ENCODE results near the gene TXNL4B.

TXNL4B gene

GRCh38 chr16:72108353-72109102 is 15.1 kb upstream of the TXNL4B start:
- no peak overlapping the region for H3K4me3 ChIP-seq (ENCODE audit: low read depth, low read length)
- DNase-seq (ENCODE audit: low read depth): no peak
- TF ChIP-seq CTCF (IDR thresholded peaks at IDR 0.05; ENCODE audit: control insufficient read depth, extremely low read depth, insufficient read depth): no peak

GRCh38 chr16:72107371-72107770 is 14.0 kb upstream of the TXNL4B start:
- DNase-seq (ENCODE audit: low read depth): no peak
- TF ChIP-seq CTCF (IDR thresholded peaks at IDR 0.05; ENCODE audit: control insufficient read depth, extremely low read depth, insufficient read depth): no peak
- H3K4me3 ChIP-seq (ENCODE audit: low read depth, low read length): no peak overlapping the region

- no peak for TF ChIP-seq CTCF (IDR thresholded peaks at IDR 0.05; ENCODE audit: control insufficient read depth, extremely low read depth, insufficient read depth)
- no peak overlapping the region for H3K4me3 ChIP-seq (ENCODE audit: low read depth, low read length)
- DNase-seq (ENCODE audit: low read depth): no peak
These were observed 12.6 kb upstream of the TXNL4B start for GRCh38 chr16:72105978-72106377.

- no peak for TF ChIP-seq CTCF (IDR thresholded peaks at IDR 0.05; ENCODE audit: control insufficient read depth, extremely low read depth, insufficient read depth)
- H3K4me3 ChIP-seq (ENCODE audit: low read depth, low read length): no peak overlapping the region
- DNase-seq (ENCODE audit: low read depth): no peak
These were observed 11.5 kb upstream of the TXNL4B start for GRCh38 chr16:72104905-72105304.

GRCh38 chr16:72101195-72101594 is 7.8 kb upstream of the TXNL4B start:
- no peak for DNase-seq (ENCODE audit: low read depth)
- no peak for TF ChIP-seq CTCF (IDR thresholded peaks at IDR 0.05; ENCODE audit: control insufficient read depth, extremely low read depth, insufficient read depth)
- H3K4me3 ChIP-seq (ENCODE audit: low read depth, low read length): no peak overlapping the region

- peak; percentile 76 for TF ChIP-seq CTCF (IDR thresholded peaks at IDR 0.05; ENCODE audit: control insufficient read depth, extremely low read depth, insufficient read depth)
- no peak overlapping the region for H3K4me3 ChIP-seq (ENCODE audit: low read depth, low read length)
- DNase-seq (ENCODE audit: low read depth): no peak
These were observed 6.0 kb upstream of the TXNL4B start for GRCh38 chr16:72099377-72099818.

- no peak for TF ChIP-seq CTCF (IDR thresholded peaks at IDR 0.05; ENCODE audit: control insufficient read depth, extremely low read depth, insufficient read depth)
- DNase-seq (ENCODE audit: low read depth): no peak
- H3K4me3 ChIP-seq (ENCODE audit: low read depth, low read length): no peak overlapping the region
These were observed 5.5 kb upstream of the TXNL4B start for GRCh38 chr16:72098936-72099335.
